IPS-11a (cell line): ENCODE measurements around the gene PCDHGA2.
A peak's percentile ranks its signal among the peaks of the same experiment; 100 is the strongest.
"Not testable (repeated sequence)": the region's sequence is repeated elsewhere in the genome, so short reads cannot be mapped to it uniquely, and the experiment has no call there.

ENCODE experiments used
- H3K4me3 ChIP-seq: one replicate; pipeline ENCODE4 v1.5.1; 2013; ENCODE audit warnings: low read depth, low read length, control low read depth

Gene PCDHGA2

DNA sequence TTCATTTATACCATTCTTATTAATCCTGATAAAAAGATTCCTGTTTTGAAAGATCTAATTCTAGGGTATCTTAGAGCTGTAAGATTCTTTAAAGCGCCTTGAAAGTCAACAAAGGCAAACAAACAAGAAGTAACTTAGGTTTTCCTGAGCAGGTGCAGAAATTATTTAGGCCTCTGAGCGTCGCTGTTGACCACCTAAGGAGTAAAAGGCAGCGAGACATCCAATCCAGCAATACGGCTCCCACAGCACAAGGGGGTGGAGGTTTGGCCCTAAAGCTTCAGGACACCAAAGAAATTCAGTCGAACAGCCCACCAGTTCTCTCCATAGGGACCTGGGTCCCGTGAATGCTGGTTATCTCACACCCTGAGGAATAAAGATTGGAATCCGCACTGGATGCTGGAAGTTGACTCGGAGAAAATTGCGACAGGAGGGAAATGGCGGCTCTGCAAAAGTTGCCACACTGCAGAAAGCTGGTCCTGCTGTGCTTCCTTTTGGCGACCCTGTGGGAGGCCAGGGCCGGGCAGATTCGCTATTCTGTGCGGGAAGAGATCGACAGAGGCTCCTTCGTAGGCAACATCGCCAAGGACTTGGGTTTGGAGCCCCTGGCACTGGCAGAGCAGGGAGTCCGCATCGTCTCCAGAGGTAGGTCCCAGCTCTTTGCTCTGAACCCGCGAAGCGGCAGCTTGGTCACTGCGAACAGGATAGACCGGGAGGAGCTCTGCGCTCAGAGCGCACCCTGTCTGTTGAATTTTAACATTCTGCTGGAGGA is at the start of gene PCDHGA2:
Gene PCDHGA2, plus strand, starts transcription at position 223 of the 769 bp plus-strand sequence.
- H3K4me3 ChIP-seq = no peak within 1 kb of the TSS

DNA sequence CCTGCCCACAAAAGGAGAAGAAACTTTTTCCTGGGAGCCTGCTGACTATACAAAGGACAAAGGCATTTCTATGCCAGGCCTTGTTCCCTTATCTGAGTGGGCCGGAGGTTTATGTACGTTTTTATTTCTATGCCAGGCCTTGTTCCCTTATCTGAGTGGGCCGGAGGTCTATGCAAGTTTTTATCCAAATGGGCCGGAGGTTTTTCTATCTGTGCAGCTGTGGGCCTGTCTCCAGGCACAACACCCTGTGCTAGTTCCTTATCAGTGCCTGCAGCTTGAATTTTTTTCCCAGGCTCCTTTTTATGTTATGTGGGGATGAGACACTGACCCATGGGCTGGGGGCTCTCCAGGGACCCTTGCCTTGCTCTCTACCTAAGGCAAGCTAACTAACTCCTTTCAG is 40.2 kb upstream of the PCDHGA2 start:
- H3K4me3 ChIP-seq = no peak overlapping the region

DNA sequence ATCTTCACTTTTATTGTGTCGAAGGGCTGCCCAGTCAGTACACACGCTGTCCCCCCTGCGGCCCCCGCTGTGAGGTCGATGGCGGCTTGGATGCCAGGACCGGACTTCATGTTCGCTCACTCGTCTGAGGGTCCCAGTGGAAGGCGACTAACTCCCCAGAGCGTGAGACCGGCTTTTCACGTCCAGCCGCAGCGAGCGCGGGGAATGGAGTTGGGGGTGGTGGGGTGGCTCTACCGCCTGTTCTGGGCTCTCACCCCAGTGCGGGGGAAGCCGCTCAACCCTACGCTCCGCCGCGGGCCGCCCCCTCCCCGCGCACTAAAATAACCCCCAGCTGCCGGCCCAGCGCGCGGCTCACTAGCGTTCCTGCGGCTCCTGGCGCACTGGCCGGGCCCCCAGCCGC is 34.8 kb upstream of the PCDHGA2 start, which contains the start of gene SLC25A2:
Gene SLC25A2, minus strand, starts transcription at position 294 of the 400 bp plus-strand sequence. Its CDS starts 184 bp downstream, at position 110.
- no peak within 1 kb of the TSS for H3K4me3 ChIP-seq

DNA sequence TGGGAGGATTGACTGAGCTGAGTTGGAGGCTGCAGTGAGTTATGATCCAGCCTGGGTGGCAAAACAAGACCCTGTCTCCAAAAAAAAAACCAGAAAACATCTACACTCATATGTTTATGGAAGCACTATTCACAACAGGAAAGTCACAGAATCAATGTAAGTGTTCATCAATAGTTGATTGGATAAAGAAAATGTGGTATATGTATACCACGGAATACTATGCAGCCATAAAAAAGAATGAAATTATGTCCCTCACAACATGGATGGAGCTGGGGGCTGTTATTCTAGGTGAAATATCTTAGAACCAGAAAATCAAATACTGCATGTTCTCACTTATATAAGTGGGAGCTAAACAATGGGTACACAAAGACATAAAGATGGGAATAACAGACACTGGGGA is 31.9 kb upstream of the PCDHGA2 start:
- no peak overlapping the region for H3K4me3 ChIP-seq

DNA sequence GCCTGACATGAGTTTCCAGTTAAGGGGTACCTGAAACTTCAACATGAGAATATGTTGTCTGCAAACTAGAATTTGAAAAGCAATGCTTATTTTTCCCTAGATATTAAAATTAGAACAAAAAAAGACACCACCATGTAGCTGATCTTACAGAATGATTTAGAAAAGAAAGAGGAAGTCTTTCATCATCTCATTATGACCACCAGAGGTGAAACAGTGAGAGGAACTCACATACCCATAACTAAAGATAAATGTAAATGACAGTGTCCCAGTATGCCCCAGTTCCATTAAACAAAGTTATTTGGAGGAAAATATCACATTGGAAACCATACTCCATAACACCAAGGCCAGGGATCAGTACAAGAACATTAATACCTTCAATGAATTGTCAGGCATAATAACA is 24.8 kb upstream of the PCDHGA2 start:
- H3K4me3 ChIP-seq = no peak overlapping the region

DNA sequence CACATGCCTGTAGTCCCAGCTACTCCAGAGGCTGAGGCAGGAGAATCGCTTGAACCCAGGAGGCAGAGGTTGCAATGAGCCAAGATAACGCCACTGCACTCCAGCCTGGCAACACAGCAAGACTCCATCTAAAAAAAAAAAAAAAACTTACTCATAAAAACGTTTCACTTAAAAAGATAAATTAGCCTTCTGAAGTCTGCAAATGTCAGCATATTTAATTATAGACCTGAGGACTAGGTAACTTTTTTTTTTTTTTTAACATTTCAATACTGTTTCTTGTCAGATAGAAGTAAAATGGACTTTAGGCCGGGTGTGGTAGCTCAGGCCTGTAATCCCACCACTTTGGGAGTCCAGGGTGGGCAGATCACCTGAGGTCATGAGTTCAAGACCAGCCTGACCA is 21.6 kb upstream of the PCDHGA2 start:
- not testable (repeated sequence) for H3K4me3 ChIP-seq

DNA sequence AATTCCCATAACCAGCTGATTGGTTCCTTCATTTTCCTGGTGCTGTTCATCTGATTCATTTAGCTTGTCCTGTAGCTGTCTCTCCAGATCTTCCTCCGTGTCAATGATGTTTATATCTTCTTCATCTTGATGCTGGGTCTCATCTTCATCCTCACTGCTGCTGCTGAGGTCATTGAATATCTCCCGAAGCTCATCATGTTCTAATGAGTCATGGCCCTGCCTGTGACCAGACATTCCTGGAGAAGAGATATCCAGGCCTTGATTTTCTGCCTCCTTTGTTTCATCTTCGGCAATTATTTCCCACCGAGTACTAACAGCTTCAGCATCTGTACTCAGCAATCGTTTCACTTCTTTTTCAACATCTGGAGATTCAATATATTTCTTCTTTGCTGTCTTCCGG is 19.4 kb upstream of the PCDHGA2 start:
- H3K4me3 ChIP-seq = no peak overlapping the region

DNA sequence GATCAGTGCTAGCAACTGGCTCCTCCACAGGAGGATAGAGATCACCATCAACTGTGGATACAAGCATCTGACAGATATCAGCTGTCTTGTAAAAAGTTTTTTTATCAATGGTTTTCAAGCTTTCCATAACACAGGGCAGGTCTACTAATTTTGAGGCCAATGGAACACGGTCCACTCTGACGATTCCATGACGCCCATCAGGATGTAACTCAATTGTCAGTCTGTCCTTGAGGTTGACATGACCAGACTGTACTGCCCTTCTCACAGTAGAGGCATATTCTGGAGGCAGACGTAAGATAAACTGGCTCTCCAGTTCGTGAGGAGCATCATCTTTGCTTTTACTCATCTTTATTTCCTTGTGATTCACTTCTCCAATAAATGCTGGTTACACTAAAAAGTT is 18.9 kb upstream of the PCDHGA2 start:
- H3K4me3 ChIP-seq = peak overlapping the region; percentile 95

DNA sequence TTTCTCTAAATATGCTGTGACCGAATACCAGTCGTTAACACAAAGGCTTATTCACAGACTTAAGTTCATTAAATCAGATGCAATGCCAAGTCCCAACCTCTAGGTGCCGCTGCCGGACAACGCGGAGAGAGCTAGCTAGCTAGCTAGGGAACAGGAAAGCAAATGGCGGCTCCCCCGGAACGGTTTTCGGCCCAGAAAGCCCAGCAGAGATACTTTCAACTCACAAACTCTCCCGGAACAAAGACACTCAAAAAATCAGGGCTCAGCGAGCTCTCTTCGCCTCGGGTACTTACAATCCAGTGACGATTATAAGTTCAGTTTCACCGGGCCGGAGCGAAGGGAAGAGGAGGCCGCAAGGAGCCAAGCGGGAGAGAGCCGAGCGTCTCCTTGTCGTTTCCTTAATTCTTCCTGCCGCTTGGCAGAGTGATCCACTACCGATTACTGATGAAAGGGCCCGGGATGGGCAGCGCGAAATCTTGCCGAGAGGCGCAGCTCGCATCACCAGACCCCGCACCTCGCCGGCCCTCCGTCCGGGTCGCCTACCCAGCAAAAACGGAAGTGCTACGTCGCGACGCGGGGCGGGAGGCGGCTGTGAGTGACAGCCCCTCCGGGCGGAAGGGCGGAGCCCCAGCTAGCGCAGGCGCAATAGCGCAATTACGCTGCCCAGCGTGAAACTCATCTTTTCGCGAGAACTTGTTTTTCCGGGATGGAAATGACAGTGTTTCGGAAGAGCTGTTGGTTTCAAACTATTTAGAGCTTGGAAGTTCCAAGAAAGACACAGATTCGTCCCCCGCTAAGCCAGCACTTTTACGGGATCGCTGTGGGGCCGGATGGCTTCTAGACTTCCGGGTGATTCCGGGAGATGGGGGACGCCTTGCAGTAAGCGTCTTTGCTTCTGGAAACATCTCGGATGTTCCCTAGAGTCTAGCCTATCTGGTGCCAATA is 18.1 kb upstream of the PCDHGA2 start, which contains the start of gene TAF7:
Gene TAF7, minus strand, starts transcription at position 560 of the 945 bp plus-strand sequence. CDS start 740 bp downstream, outside the sequence.
- peak within 1 kb of the TSS; percentile 95 for H3K4me3 ChIP-seq

DNA sequence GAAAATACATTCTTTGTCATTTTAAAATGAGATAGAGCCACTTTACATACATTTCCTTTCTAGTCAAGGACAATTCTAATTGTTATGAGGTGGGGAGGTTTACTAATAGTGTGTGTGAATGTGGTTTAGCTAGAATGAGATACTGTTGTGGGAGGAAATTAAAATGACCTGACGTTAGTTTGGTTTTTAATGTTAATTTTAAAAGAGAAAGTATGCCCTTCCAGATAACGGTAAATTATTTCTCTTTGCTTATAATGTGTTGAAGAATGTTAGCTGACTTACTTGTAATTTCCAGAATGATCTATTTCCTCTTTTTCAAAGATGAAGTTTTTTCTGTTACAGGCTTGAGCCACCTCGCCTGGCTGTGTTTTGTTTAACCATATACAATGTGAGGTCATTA is 16.3 kb upstream of the PCDHGA2 start:
- H3K4me3 ChIP-seq = no peak overlapping the region

DNA sequence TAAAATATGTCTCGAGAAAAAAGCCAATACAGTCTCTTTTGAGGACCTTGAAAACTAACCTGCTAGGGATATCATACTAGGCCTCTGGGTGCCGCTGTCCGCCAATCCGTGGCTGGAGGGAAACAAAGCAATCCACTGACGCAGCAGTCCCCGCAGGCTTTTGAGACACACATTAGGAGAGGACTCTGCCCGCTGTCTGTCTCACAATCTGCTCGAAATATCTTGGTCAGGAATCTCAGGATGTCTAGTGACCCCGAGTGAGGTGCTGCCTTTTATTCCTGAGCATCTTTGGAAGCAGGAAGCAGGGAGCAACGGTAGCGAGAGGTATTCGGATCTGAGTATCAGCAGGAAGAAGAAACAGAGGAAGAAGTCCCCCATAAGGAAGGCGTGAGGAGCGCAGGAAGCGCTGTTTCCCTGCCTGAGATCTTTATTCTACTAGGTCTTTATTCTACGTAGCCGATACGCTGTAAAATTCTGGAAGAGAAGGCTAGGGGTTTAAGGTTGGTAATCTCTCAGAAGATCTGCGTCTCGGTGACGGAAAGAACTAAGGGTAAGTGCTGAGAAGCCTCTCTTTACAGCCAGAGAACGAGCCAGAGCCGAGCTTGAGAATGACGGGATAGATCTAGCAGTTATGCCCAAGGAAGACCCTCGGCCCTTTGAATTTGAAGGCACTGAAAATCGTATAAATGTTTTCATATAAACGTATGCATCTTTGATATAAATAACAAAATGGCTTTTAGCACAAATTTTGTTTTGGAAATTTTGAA is 12.3 kb upstream of the PCDHGA2 start:
- H3K4me3 ChIP-seq = peak overlapping the region; percentile 54

DNA sequence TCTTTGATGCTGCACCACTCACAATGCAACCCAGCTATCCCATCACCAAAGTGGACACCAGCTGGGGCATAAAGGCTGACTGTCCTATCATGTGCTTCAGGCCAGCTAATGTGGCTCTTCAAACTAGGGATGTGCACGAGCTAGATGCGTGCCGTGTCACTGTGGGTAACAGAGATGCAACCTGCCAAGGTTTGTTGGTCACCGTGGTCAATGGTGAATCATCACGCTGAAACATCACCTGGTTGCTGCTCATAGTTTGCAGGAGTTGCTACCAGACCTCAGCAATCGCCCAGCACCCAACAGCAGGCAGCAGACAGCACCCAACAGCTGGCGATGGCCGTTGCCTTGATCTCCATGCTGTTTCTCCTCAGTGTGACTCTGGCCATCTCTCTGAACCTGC is 10.3 kb upstream of the PCDHGA2 start:
- H3K4me3 ChIP-seq = no peak overlapping the region

DNA sequence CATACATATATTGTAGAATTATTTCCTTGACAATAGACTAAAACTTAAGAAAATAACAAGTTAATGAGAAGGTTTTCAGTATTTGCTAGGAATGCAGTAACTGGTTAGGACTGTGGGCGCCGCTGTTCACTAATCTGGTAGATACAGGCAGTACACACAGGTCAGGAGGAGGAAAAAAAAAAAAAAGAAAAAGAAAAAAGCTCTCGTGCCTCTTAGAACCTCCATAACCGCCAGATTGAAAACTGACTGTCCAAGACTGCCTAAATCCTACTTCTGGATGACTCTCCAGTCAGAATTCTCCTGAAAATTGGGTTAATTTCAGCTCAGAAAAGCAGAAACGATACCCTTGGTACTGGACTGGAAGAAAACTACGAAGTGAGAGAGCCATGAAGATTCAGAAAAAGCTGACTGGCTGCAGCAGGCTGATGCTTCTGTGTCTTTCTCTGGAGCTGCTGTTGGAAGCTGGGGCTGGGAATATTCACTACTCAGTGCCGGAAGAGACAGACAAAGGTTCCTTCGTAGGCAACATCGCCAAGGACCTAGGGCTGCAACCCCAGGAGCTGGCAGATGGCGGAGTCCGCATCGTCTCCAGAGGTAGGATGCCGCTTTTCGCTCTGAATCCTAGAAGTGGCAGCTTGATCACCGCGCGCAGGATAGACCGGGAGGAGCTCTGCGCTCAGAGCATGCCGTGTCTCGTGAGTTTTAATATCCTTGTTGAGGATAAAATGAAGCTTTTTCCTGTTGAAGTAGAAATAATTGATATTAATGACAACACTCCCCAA is 8.1 kb upstream of the PCDHGA2 start, which contains the start of gene PCDHGA1:
Gene PCDHGA1, plus strand, starts transcription at position 216 of the 782 bp plus-strand sequence.
- no peak within 1 kb of the TSS for H3K4me3 ChIP-seq

DNA sequence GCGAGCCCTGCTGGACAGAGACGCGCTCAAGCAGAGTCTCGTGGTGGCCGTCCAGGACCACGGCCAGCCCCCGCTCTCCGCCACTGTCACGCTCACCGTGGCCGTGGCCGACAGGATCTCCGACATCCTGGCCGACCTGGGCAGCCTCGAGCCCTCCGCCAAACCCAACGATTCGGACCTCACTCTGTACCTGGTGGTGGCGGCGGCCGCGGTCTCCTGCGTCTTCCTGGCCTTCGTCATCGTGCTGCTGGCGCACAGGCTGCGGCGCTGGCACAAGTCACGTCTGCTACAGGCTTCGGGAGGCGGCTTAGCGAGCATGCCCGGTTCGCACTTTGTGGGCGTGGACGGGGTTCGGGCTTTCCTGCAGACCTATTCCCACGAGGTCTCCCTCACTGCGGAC is 6.0 kb upstream of the PCDHGA2 start:
- H3K4me3 ChIP-seq = not testable (repeated sequence)

DNA sequence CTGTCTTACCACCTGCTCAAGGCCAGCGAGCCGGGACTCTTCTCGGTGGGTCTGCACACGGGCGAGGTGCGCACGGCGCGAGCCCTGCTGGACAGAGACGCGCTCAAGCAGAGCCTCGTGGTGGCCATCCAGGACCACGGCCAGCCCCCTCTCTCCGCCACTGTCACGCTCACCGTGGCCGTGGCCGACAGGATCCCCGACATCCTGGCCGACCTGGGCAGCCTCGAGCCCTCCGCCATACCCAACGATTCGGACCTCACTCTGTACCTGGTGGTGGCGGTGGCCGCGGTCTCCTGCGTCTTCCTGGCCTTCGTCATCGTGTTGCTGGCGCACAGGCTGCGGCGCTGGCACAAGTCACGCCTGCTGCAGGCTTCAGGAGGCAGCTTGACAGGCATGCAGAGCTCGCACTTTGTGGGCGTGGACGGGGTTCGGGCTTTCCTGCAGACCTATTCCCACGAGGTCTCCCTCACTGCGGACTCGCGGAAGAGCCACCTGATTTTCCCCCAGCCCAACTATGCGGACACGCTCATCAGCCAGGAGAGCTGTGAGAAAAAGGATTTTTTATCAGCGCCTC is 2.3 kb downstream of the PCDHGA2 start:
- not testable (repeated sequence) for H3K4me3 ChIP-seq

DNA sequence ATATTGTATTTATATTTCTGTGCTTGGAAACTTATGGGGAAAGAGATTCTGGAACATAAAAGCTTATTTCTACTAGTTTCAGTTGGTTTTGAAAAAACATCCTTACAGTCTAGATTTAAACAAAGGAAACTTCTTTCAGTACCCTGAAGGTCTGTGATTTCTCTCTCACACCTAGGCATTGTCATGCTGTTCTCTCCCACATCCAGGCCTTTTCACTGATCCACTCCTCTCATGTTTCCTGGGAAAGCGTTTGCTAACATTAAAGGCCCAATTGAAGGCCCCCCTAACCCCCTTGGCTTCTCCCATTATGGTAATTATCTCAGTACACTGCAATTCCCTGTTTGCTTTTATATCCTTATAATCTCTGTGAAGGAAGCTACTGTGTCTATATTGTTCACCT is 4.2 kb downstream of the PCDHGA2 start:
- no peak overlapping the region for H3K4me3 ChIP-seq

DNA sequence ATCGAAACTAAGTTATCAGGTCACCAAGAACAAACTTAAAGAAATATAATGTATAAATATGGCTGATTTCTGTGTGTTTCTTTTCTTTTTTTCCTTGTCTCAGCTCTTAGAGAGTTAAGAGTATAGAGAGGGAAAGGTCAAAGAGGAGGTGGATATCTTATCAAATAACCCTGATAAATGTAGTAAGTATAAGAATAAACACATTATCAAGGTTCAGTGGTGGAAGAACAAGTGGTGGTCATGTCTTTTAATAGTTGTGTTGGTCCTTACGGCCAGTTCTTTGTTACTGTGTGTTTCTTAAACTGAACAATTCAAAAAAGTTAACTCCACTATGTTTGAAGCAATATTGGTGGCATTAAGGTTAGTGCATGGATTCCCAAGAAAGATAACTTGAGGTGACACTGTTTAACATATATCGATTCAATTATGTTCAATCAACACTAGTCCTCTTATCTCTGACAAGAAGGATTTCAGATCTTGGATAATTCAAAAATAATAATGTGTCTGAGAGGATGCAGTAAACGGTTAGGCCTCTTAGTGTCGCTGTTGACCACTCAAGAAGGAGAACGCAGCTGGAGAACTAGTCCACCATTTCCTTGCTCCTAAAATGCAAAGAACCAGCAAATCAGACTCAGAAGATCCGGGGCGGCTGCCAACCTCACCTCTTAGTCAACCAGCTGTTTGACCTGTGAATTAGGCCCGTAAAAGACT is 4.8 kb downstream of the PCDHGA2 start, which contains the start of gene PCDHGA3:
Gene PCDHGA3, plus strand, starts transcription at position 588 of the 711 bp plus-strand sequence. CDS start 205 bp downstream, outside the sequence.
- H3K4me3 ChIP-seq = peak within 1 kb of the TSS; percentile 34

DNA sequence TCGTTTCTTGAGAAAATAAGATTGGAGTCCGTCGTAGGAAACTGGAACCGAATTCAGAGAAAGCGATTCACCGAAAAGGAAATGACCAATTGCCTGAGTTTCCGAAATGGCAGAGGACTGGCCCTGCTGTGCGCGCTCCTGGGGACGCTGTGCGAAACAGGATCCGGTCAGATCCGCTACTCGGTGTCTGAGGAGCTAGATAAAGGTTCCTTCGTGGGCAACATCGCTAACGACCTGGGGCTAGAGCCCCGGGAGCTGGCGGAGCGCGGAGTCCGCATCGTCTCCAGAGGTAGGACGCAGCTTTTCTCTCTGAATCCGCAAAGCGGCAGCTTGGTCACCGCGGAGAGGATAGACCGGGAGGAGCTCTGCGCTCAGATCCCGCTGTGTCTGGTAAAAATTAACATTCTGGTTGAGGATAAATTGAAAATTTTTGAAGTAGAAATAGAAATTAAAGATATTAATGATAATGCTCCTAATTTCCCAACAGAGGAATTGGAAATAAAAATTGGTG is 5.4 kb downstream of the PCDHGA2 start:
- peak overlapping the region; percentile 34 for H3K4me3 ChIP-seq

DNA sequence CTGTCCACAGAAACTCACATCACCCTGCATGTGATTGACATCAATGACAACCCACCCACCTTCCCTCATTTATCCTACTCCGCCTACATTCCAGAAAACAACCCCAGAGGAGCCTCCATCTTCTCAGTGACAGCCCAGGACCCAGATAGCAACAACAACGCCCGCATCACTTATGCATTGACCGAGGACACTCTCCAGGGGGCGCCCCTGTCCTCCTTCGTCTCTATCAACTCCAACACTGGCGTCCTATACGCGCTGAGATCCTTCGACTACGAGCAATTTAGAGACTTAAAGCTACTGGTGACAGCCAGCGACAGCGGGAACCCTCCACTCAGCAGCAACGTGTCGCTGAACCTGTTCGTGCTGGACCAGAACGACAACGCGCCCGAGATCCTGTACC is 6.8 kb downstream of the PCDHGA2 start:
- H3K4me3 ChIP-seq = no peak overlapping the region
